Mesendoderm (in vitro differentiated cells): Measurements from ENCODE around the gene PCDHA8.

Experiments
- DNase-seq: peaks from one replicate; pipeline ENCODE4 v3.0.0; 2013
- H2AK5ac ChIP-seq: 2 replicates; pipeline ENCODE4 v1.6.1; 2013; ENCODE audit warnings: low read length, inconsistent platforms
- H2BK120ac ChIP-seq: 2 replicates; pipeline ENCODE4 v1.6.1; 2013; ENCODE audit warnings: low read depth, mild to moderate bottlenecking, low read length, moderate library complexity, mixed read lengths
- H2BK15ac ChIP-seq: replicated peaks from 2 replicates; pipeline ENCODE4 v1.6.1; 2013; ENCODE audit warnings: low read depth, mild to moderate bottlenecking, moderate library complexity
- H2BK5ac ChIP-seq: 2 replicates; pipeline ENCODE4 v1.6.1; 2013; ENCODE audit warnings: low read length, inconsistent platforms
- H3K18ac ChIP-seq: 2 replicates; pipeline ENCODE4 v1.6.1; 2013; ENCODE audit warnings: mild to moderate bottlenecking, low read length, mixed read lengths
- H3K23ac ChIP-seq: one replicate; pipeline ENCODE4 v1.6.1; 2013; ENCODE audit warnings: low read length
- H3K27ac ChIP-seq: 2 replicates; pipeline ENCODE4 v1.5.1; 2013; ENCODE audit warnings: low read depth, mild to moderate bottlenecking, inconsistent platforms, low read length, moderate library complexity
- H3K27me3 ChIP-seq: 2 replicates; pipeline ENCODE4 v1.6.1; 2013; ENCODE audit warnings: low read length, control low read depth, mild to moderate bottlenecking, inconsistent platforms; ENCODE audit not compliant: insufficient read depth, poor library complexity
- H3K36me3 ChIP-seq: 2 replicates; pipeline ENCODE4 v1.6.1; 2013; ENCODE audit warnings: low read length, inconsistent platforms; ENCODE audit not compliant: control insufficient read depth, insufficient read depth
- H3K4ac ChIP-seq: one replicate; pipeline ENCODE4 v1.6.1; 2013; ENCODE audit warnings: low read depth, mild to moderate bottlenecking, low read length, moderate library complexity
- H3K4me1 ChIP-seq: 2 replicates; pipeline ENCODE4 v1.6.1; 2013; ENCODE audit warnings: low read depth, low read length, inconsistent platforms; ENCODE audit not compliant: control insufficient read depth
- H3K4me2 ChIP-seq: 2 replicates; pipeline ENCODE4 v1.6.1; 2013; ENCODE audit warnings: low read length
- H3K4me3 ChIP-seq: 2 replicates; pipeline ENCODE4 v1.5.1; 2013; ENCODE audit warnings: mild to moderate bottlenecking, low read length
- H3K56ac ChIP-seq: one replicate; pipeline ENCODE4 v1.6.1; 2013; ENCODE audit warnings: low read length
- H3K79me1 ChIP-seq: 2 replicates; pipeline ENCODE4 v1.6.1; 2013; ENCODE audit warnings: low read length, inconsistent platforms
- H3K79me2 ChIP-seq: 2 replicates; pipeline ENCODE4 v1.6.1; 2013; ENCODE audit warnings: mild to moderate bottlenecking, low read length; ENCODE audit not compliant: control insufficient read depth, insufficient read depth
- H3K9ac ChIP-seq: 2 replicates; pipeline ENCODE4 v1.6.1; 2013; ENCODE audit warnings: low read length, inconsistent platforms
- H4K5ac ChIP-seq: one replicate; pipeline ENCODE4 v1.6.1; 2013; ENCODE audit warnings: low read length
- H4K8ac ChIP-seq: one replicate; pipeline ENCODE4 v1.6.1; 2013; ENCODE audit warnings: low read depth, mild to moderate bottlenecking, control low read depth, low read length, moderate library complexity
- WGBS: extraction: QIAGEN DNeasy Blood & Tissue Kit; methylation state at CpG from one replicate; pipeline ENCODE4 v1.1.7; 2013; ENCODE audit warnings: low lambda C conversion rate, missing lambda C conversion rate; ENCODE audit not compliant: insufficient coverage; ENCODE audit errors: extremely low coverage; 5-methylcytosine and 5-hydroxymethylcytosine counted together

The PCDHA8 gene

DNA sequence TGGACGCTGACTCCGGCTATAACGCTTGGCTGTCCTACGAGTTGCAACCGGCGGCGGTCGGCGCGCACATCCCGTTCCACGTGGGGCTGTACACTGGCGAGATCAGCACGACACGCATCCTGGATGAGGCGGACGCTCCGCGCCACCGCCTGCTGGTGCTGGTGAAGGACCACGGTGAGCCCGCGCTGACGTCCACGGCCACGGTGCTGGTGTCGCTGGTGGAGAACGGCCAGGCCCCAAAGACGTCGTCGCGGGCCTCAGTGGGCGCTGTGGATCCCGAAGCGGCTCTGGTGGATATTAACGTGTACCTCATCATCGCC, 36.2 kb downstream of the PCDHA8 start:
- H3K27me3 ChIP-seq, result no peaks in the 10 kb centered on the region

DNA sequence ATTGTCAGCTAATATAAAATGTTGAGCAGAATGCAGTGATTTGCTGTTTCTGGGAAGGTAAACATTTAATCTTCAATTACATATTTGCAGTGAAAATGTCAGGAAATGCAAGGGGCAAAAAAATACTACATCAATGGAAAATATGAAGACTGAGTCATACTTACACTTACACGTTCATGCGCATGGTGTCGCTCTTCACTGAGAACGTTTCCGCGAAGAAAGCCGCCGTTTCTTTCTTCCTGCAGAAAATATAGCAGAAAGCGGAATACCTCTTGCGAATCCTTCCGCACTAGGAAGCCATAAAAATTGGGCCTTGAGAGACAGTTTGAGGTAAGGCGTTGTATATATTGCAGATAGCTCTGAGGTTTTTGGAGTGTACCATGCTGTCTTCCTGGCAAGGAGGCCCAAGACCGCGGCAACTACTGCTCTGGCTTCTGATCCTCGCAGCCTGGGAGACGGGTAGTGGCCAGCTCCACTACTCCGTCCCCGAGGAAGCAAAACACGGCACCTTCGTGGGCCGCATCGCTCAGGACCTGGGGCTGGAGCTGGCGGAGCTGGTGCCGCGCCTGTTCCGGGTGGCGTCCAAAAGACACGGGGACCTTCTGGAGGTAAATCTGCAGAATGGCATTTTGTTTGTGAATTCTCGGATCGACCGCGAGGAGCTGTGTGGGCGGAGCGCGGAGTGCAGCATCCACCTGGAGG, 41.1 kb downstream of the PCDHA8 start, which contains the start of gene PCDHA13:
TSS of gene PCDHA13 (plus strand) at position 236 of the 702 bp plus-strand sequence. CDS start at position 381, 145 bp downstream.
- Histone ChIP-seq H3K4me1 (no peaks in the 10 kb centered on the region), H3K23ac (no peak within 1 kb of the TSS), H2BK5ac (no peak within 1 kb of the TSS), H2AK5ac (no peak within 1 kb of the TSS), H3K56ac (no peak within 1 kb of the TSS), H3K9ac (no peak within 1 kb of the TSS), H3K18ac (no peak within 1 kb of the TSS), H3K27ac (no peak within 1 kb of the TSS), H2BK15ac (no peak within 1 kb of the TSS), H3K4me3 (no peak within 1 kb of the TSS), H2BK120ac (no peak within 1 kb of the TSS), H3K4me2 (no peak within 1 kb of the TSS), H3K4ac (no peak within 1 kb of the TSS), H3K79me1 (no peaks in the 10 kb centered on the region), H4K8ac (no peak within 1 kb of the TSS), H3K36me3 (no peaks in the 10 kb centered on the region), H4K5ac (no peak within 1 kb of the TSS), H3K27me3 (no peaks in the 10 kb centered on the region), H3K79me2 (no peaks in the 10 kb centered on the region)
- no CpG with 5 or more reads among the region's 35 CpGs for WGBS
- no peak for DNase-seq

More for the DNA sequence above, 36.2 kb downstream of the PCDHA8 start:
- Histone ChIP-seq H3K36me3 (no peaks in the 10 kb centered on the region), H2BK5ac (no peak overlapping the region), H3K23ac (no peak overlapping the region), H3K4me3 (no peak overlapping the region), H4K8ac (no peak overlapping the region), H3K18ac (no peak overlapping the region), H4K5ac (no peak overlapping the region), H3K4me2 (no peak overlapping the region), H3K4ac (no peak overlapping the region), H3K56ac (no peak overlapping the region), H2BK120ac (no peak overlapping the region), H2AK5ac (no peak overlapping the region), H3K27ac (no peak overlapping the region), H2BK15ac (no peak overlapping the region), H3K9ac (no peak overlapping the region), H3K79me2 (no peaks in the 10 kb centered on the region), H3K4me1 (no peaks in the 10 kb centered on the region), H3K79me1 (peaks cover 2% of the 10 kb centered on the region)
- WGBS, result no CpG with 5 or more reads among the region's 37 CpGs
- DNase-seq, result no peak

DNA sequence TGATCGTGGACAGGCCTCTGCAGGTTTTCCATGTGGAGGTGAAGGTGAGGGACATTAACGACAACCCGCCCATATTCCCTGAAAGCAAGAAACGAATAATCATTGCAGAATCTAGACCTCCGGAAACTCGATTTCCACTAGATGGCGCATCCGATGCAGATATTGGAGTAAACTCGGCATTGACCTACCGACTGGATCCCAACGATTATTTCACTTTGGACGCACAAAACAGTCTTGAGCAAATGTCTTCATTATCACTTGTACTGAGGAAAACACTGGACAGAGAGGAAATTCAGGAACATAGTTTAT, 41.6 kb downstream of the PCDHA8 start:
- H3K36me3 ChIP-seq, result no peaks in the 10 kb centered on the region
- H3K18ac ChIP-seq, result no peak overlapping the region
- no peak overlapping the region for H2BK120ac ChIP-seq
- no peak overlapping the region for H2AK5ac ChIP-seq
- no peak overlapping the region for H3K27ac ChIP-seq
- H3K4me1 ChIP-seq, result no peaks in the 10 kb centered on the region
- H3K4me2 ChIP-seq, result no peak overlapping the region
- no CpG with 5 or more reads among the region's 12 CpGs for WGBS
- H3K79me1 ChIP-seq, result no peaks in the 10 kb centered on the region
- no peak overlapping the region for H3K4me3 ChIP-seq
- H3K4ac ChIP-seq, result no peak overlapping the region
- H3K56ac ChIP-seq, result no peak overlapping the region
- no peak overlapping the region for H3K9ac ChIP-seq
- no peaks in the 10 kb centered on the region for H3K27me3 ChIP-seq
- no peak overlapping the region for H3K23ac ChIP-seq
- DNase-seq, result peak; percentile 77
- no peak overlapping the region for H2BK15ac ChIP-seq
- H4K5ac ChIP-seq, result no peak overlapping the region
- no peak overlapping the region for H4K8ac ChIP-seq
- no peak overlapping the region for H2BK5ac ChIP-seq
- H3K79me2 ChIP-seq, result no peaks in the 10 kb centered on the region

DNA sequence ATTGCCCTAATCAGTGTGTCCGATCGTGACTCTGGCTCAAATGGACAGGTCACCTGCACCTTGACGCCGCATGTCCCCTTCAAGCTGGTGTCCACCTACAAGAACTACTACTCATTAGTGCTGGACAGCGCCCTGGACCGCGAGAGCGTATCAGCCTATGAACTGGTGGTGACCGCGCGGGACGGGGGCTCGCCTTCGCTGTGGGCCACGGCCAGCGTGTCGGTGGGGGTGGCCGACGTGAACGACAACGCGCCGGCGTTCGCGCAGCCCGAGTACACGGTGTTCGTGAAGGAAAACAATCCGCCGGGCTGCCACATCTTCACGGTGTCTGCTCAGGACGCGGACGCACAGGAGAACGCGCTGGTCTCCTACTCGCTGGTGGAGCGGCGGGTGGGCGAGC, 42.4 kb downstream of the PCDHA8 start:
- Histone ChIP-seq H3K18ac (no peak overlapping the region), H3K23ac (no peak overlapping the region), H3K27me3 (no peaks in the 10 kb centered on the region), H2BK5ac (no peak overlapping the region), H3K56ac (no peak overlapping the region), H3K4me2 (no peak overlapping the region), H3K9ac (no peak overlapping the region), H3K4ac (no peak overlapping the region), H3K79me2 (no peaks in the 10 kb centered on the region), H3K27ac (no peak overlapping the region), H2BK120ac (no peak overlapping the region), H3K4me3 (no peak overlapping the region), H2BK15ac (no peak overlapping the region), H3K4me1 (no peaks in the 10 kb centered on the region), H4K8ac (no peak overlapping the region), H2AK5ac (no peak overlapping the region), H3K36me3 (no peaks in the 10 kb centered on the region), H3K79me1 (no peaks in the 10 kb centered on the region), H4K5ac (no peak overlapping the region)
- no peak for DNase-seq
- no CpG with 5 or more reads among the region's 41 CpGs for WGBS

DNA sequence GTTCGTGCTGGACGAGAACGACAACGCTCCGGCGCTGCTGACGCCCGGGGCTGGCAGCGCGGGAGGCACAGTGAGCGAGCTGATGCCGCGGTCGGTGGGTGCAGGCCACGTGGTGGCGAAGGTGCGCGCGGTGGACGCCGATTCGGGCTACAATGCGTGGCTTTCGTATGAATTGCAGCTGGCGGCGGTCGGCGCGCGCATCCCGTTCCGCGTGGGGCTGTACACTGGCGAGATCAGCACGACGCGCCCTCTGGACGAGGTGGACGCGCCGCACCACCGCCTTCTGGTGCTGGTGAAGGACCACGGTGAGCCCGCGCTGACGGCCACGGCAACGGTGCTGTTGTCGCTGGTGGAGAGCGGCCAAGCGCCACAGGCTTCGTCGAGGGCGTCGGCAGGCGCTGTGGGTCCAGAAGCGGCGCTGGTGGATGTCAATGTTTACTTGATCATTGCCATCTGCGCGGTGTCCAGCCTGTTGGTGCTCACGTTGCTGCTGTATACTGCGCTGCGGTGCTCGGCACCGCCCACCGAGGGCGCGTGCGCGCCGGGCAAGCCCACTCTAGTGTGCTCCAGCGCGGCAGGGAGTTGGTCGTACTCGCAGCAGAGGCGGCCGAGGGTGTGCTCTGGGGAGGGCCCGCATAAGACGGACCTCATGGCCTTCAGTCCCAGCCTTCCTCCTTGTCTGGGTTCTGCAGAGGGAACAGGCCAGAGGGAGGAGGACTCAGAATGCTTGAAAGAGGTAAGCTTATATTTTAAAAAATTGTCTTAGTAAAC, 43.1 kb downstream of the PCDHA8 start:
- no peak overlapping the region for H3K18ac ChIP-seq
- no peaks in the 10 kb centered on the region for H3K4me1 ChIP-seq
- H3K79me1 ChIP-seq, result no peaks in the 10 kb centered on the region
- no peak overlapping the region for H4K8ac ChIP-seq
- H3K79me2 ChIP-seq, result no peaks in the 10 kb centered on the region
- H2BK120ac ChIP-seq, result no peak overlapping the region
- no peak overlapping the region for H2BK5ac ChIP-seq
- H3K4me3 ChIP-seq, result no peak overlapping the region
- no peak for DNase-seq
- no peak overlapping the region for H2BK15ac ChIP-seq
- H3K27ac ChIP-seq, result no peak overlapping the region
- no peak overlapping the region for H2AK5ac ChIP-seq
- WGBS, result no CpG with 5 or more reads among the region's 79 CpGs
- H3K56ac ChIP-seq, result no peak overlapping the region
- no peak overlapping the region for H4K5ac ChIP-seq
- H3K23ac ChIP-seq, result no peak overlapping the region
- no peak overlapping the region for H3K9ac ChIP-seq
- no peaks in the 10 kb centered on the region for H3K36me3 ChIP-seq
- H3K4ac ChIP-seq, result no peak overlapping the region
- H3K27me3 ChIP-seq, result no peaks in the 10 kb centered on the region
- no peak overlapping the region for H3K4me2 ChIP-seq
